Measurements from ENCODE around the gene SGK1. TPM values are rescaled to one million over a fixed set of nuclear protein-coding genes. Genes with fewer than 3 reads are reported as not detected.
"Not testable (repeated sequence)": the region's sequence is repeated elsewhere in the genome, so short reads cannot be mapped to it uniquely, and the experiment has no call there.

The SGK1 gene
- total and polyA plus RNA-seq, 10 of the 15 experiments (the other 5 are each of a cell fraction or from before 2014, with no cell fraction given) = 0.62 to 5.1 (median 2.9) TPM

DNA sequence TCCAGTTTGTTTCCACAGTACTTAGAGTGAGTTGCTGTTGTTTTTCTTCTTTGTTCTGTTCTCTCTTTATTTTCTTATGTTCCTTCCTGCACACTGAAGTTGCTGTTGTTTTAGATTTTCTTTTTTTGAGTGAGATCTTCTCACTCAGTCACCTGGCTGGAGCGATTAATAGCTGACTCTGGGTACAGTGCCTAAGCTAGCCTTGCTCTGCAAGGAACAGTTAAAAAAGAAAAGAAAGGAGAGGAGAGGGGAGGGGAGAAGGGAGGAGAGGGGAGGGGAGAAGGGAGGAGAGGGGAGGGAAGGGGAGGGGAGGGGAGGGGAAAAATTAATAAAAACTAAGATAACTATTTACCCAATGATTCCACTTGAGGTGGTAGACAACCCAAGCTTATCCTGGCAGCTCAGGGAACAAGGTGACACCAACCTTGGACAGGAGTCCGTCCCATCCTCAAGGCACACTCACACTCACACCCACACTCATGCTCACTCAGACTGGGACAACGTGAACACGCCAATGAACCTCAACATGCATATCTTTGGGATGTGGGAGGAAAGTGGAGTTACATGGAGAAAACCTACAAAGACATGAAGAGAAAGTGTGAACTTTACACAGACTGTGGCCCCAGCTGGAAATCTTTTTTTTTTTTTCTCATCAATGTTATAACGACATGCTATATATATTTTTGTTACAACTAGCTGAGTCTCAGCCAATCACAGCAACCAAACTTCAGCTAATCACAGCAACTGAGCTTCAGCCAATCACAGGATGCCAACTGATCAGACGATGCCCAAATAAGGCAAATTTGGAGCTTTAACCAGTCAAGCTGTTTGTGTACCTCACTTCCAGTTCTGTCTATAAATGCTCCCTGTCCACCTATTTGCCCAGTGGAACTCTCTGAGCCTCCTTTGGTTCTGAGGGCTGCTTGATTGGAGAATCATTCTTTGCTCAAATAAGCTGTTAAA is 124.1 kb downstream of the SGK1 start:
- Histone ChIP-seq H2AFZ (ENCODE audit: control insufficient read depth, low read depth, low read length) (no peak overlapping the region), H3K9me3 (replicated peaks; ENCODE audit: control insufficient read depth, insufficient read depth, low read length) (no peaks in the 10 kb centered on the region), H4K20me1 (ENCODE audit: control insufficient read depth, insufficient read depth) (no peaks in the 10 kb centered on the region), H3K27ac (ENCODE audit: control insufficient read depth, insufficient read depth) (no peak overlapping the region), H3K79me2 (ENCODE audit: control insufficient read depth, insufficient read depth, low read length) (no peaks in the 10 kb centered on the region), H3K4me1 (ENCODE audit: control insufficient read depth, insufficient read depth, low read length) (no peaks in the 10 kb centered on the region), H3K4me2 (ENCODE audit: control insufficient read depth, insufficient read depth) (no peak overlapping the region), H3K9ac (ENCODE audit: control insufficient read depth, insufficient read depth, low read length) (no peak overlapping the region), H3K27me3 (replicated peaks in 1 of 2; ENCODE audit: control insufficient read depth in 2 of 2, insufficient read depth in 2 of 2, low read length in 1 of 2) (no peaks in the 10 kb centered on the region), H3K36me3 (ENCODE audit: control insufficient read depth in 2 of 2, insufficient read depth in 2 of 2, low read length in 1 of 2) (no peaks in the 10 kb centered on the region), H3K4me3 (no peak overlapping the region)
- ChIA-PET SMC1A (ENCODE audit: uncharacterized antibody, unreplicated experiment) (interaction anchor here (0.6 to 1.4 kb wide), 4 partner anchors 18 to 482 kb away, joined by 3 read pairs; no protein-coding TSS in a partner anchor), CTCF (interaction anchor here (0.7 to 1.4 kb wide), 4 partner anchors 19 to 1124 kb away, joined by 3 to 5 read pairs (median 3); no protein-coding TSS in a partner anchor), RAD21 (ENCODE audit: unreplicated experiment) (interaction anchor here (1.2 to 2.3 kb wide), 2 partner anchors 14 to 16 kb away, joined by 3 to 9 read pairs; no protein-coding TSS in a partner anchor), POLR2A (interaction anchor here (0.6 kb wide), 1 partner anchor 561 kb away, joined by 3 read pairs; no protein-coding TSS in a partner anchor)
- TF ChIP-seq SRF (IDR thresholded peaks at IDR 0.05; ENCODE audit: low read depth in 2 of 2, low read length in 2 of 2) (peak; percentile 55 to 84; a peak in 3 of 4 replicates), HCFC1 (IDR thresholded peaks at IDR 0.05; ENCODE audit: low read length) (no peak)
- in situ Hi-C loops (cut with MboI) = no loop called here
- intact Hi-C loops (cut with micrococcal nuclease; ENCODE audit: unreplicated experiment) = no loop called here
- FAIRE-seq (peak; percentile 41), DNase-seq (ENCODE audit: low read depth, low spot score) (no peak), ATAC-seq (no peak)
- BruUV-seq (replicated peaks) = no TSS peak
- WGBS (ENCODE audit: insufficient coverage, insufficient replicate concordance, low lambda C conversion rate, missing lambda C conversion rate) = 71% methylated on average over 6 of the region's 6 CpGs

GRCh38 chr6:134192609-134193008 is 125.3 kb downstream of the SGK1 start:
- CTCF ChIA-PET = interaction anchor here (0.9 kb wide), 1 partner anchor 448 kb away, joined by 3 read pairs; no protein-coding TSS in a partner anchor
- WGBS (ENCODE audit: insufficient coverage, insufficient replicate concordance, low lambda C conversion rate, missing lambda C conversion rate) = 77% methylated on average over 7 of the region's 8 CpGs
- RAD21 ChIA-PET (ENCODE audit: unreplicated experiment) = interaction anchor here (1.2 kb wide), 1 partner anchor 15 kb away, joined by 3 read pairs; no protein-coding TSS in a partner anchor

More at GRCh38 chr6:134192609-134193008, 125.3 kb downstream of the SGK1 start:
- H3K4me2 ChIP-seq (ENCODE audit: control insufficient read depth, insufficient read depth); H3K9ac ChIP-seq (ENCODE audit: control insufficient read depth, insufficient read depth, low read length); H4K20me1 ChIP-seq (ENCODE audit: control insufficient read depth, insufficient read depth); H3K36me3 ChIP-seq (ENCODE audit: control insufficient read depth in 2 of 2, insufficient read depth in 2 of 2, low read length in 1 of 2); H3K27ac ChIP-seq (ENCODE audit: control insufficient read depth, insufficient read depth); H3K9me3 ChIP-seq (replicated peaks; ENCODE audit: control insufficient read depth, insufficient read depth, low read length); H2AFZ ChIP-seq (ENCODE audit: control insufficient read depth, low read depth, low read length); POLR2A ChIA-PET; in situ Hi-C loops (cut with MboI); H3K27me3 ChIP-seq (replicated peaks in 1 of 2; ENCODE audit: control insufficient read depth in 2 of 2, insufficient read depth in 2 of 2, low read length in 1 of 2); H3K4me1 ChIP-seq (ENCODE audit: control insufficient read depth, insufficient read depth, low read length); ATAC-seq; DNase-seq (ENCODE audit: low read depth, low spot score); H3K79me2 ChIP-seq (ENCODE audit: control insufficient read depth, insufficient read depth, low read length); BruUV-seq (replicated peaks); intact Hi-C loops (cut with micrococcal nuclease; ENCODE audit: unreplicated experiment); H3K4me3 ChIP-seq; FAIRE-seq: not testable (repeated sequence)
- SMC1A ChIA-PET (ENCODE audit: uncharacterized antibody, unreplicated experiment) = interaction anchor here (1.4 kb wide), 2 partner anchors 57 to 272 kb away, joined by 3 read pairs; no protein-coding TSS in a partner anchor
